GM12878 (cell line): ENCODE results near the gene CNRIP1. TPM values are rescaled to one million over a fixed set of nuclear protein-coding genes. Genes with fewer than 3 reads are reported as not detected.

Source experiments
- ATAC-seq: fragments of 200-7000 bp; cut with Tn5 transposase; 3 replicates; pipeline ENCODE4 v1.9.1; 2020; ENCODE audit warnings: mild to moderate bottlenecking, moderate library complexity
- BruUV-seq: library from RNA; stranded (reverse); fragments of 400-500 nt; replicated peaks from 2 replicates; lab custom pipeline; 2021; lab: Mats Ljungman, UMichigan
- CTCF ChIA-PET: fragments of 300-600 bp; sonication (Branson Sonifier 250); formaldehyde crosslinking; extraction: SDS; loops from one replicate; lab custom pipeline; 2021; ENCODE audit warnings: inconsistent platforms; lab: Yijun Ruan, JAX
- POLR2A ChIA-PET: fragments of 350-600 bp; formaldehyde crosslinking; extraction: SDS; loops from one replicate; lab custom pipeline; 2021; ENCODE audit warnings: inconsistent platforms; lab: Charles Lee
- RAD21 ChIA-PET: fragments of 300-600 bp; sonication (Branson Sonifier 250); formaldehyde crosslinking; loops from one replicate; lab custom pipeline; 2023; ENCODE audit warnings: antibody characterized with exemption; ENCODE audit not compliant: unreplicated experiment; lab: Charles Lee
- SMC1A ChIA-PET: fragments of 300-600 bp; sonication (Branson Sonifier 250); formaldehyde crosslinking; loops from one replicate; lab custom pipeline; 2023; ENCODE audit not compliant: unreplicated experiment, uncharacterized antibody; lab: Charles Lee
- DNase-seq: peaks from one replicate; pipeline ENCODE4 v3.0.0-alpha.2; 2011; ENCODE audit warnings: low read depth, low spot score
- FAIRE-seq: peaks from 3 replicates; lab custom pipeline; 2011; peaks lifted over from hg19 to GRCh38; lab: Jason Lieb, UNC
- H2AFZ ChIP-seq: 2 replicates; pipeline ENCODE4 v1.6.0; 2011; ENCODE audit warnings: low read depth, low read length, control low read depth; ENCODE audit not compliant: control insufficient read depth
- H3K27ac ChIP-seq: 2 replicates; pipeline ENCODE4 v1.5.1; 2011; ENCODE audit warnings: control low read depth; ENCODE audit not compliant: control insufficient read depth, insufficient read depth
- H3K27me3 ChIP-seq, 2 experiments: replicated peaks in 1 of 2; 2 replicates each; pipeline versions ENCODE4 v1.6.0 to v1.6.1; 2011; ENCODE audit warnings: low read length in 1 of 2; ENCODE audit not compliant: control insufficient read depth in 2 of 2, insufficient read depth in 2 of 2
- H3K36me3 ChIP-seq, 2 experiments: 2 replicates each; pipeline ENCODE4 v1.5.1; 2011; ENCODE audit warnings: low read length in 1 of 2; ENCODE audit not compliant: control insufficient read depth in 2 of 2, insufficient read depth in 2 of 2
- H3K4me1 ChIP-seq: 2 replicates; pipeline ENCODE4 v1.6.1; 2011; ENCODE audit warnings: mild to moderate bottlenecking, low read length, moderate library complexity, mixed read lengths; ENCODE audit not compliant: control insufficient read depth, insufficient read depth
- H3K4me2 ChIP-seq: 2 replicates; pipeline ENCODE4 v1.6.0; 2011; ENCODE audit warnings: control low read depth; ENCODE audit not compliant: control insufficient read depth, insufficient read depth
- H3K4me3 ChIP-seq: fragments of 200-600 bp; sonication (generic); 2 replicates; pipeline ENCODE4 v1.5.1; 2016
- H3K79me2 ChIP-seq: 2 replicates; pipeline ENCODE4 v1.6.0; 2011; ENCODE audit warnings: low read length; ENCODE audit not compliant: control insufficient read depth, insufficient read depth
- H3K9ac ChIP-seq: 2 replicates; pipeline ENCODE4 v1.8.0; 2011; ENCODE audit warnings: low read length, control low read depth, mixed read lengths; ENCODE audit not compliant: control insufficient read depth, insufficient read depth
- H3K9me3 ChIP-seq: replicated peaks from 3 replicates; pipeline ENCODE4 v1.5.1; 2011; ENCODE audit warnings: mild to moderate bottlenecking, low read length; ENCODE audit not compliant: control insufficient read depth, insufficient read depth
- H4K20me1 ChIP-seq: 2 replicates; pipeline ENCODE4 v1.6.0; 2011; ENCODE audit not compliant: control insufficient read depth, insufficient read depth
- GABPA ChIP-seq: IDR thresholded peaks from 2 replicates; pipeline ENCODE4 v1.6.1; 2014; ENCODE audit warnings: antibody characterized with exemption, low read depth, mild to moderate bottlenecking, inconsistent platforms
- MTA3 ChIP-seq: IDR thresholded peaks from 2 replicates; pipeline ENCODE4 v1.6.1; 2012; ENCODE audit warnings: low read length, inconsistent platforms, borderline replicate concordance
- SMARCA5 ChIP-seq: fragments of 450-650 bp; IDR thresholded peaks from 2 replicates; pipeline ENCODE4 v1.6.1; 2017; ENCODE audit warnings: mild to moderate bottlenecking
- SREBF1 ChIP-seq: IDR thresholded peaks from 2 replicates; pipeline ENCODE4 v1.6.1; 2012; ENCODE audit warnings: mild to moderate bottlenecking, low read length
- ZNF24 ChIP-seq: fragments of 450-650 bp; IDR thresholded peaks from 2 replicates; pipeline ENCODE4 v1.6.1; 2017; ENCODE audit warnings: antibody characterized with exemption, mild to moderate bottlenecking
- WGBS: methylation state at CpG from one replicate; pipeline ENCODE4 v1.1.6; 2016; ENCODE audit warnings: low lambda C conversion rate; ENCODE audit not compliant: insufficient replicate concordance, insufficient coverage; ENCODE audit errors: missing lambda C conversion rate; 5-methylcytosine and 5-hydroxymethylcytosine counted together
- in situ Hi-C: fragments of 300-500 bp; cut with MboI; formaldehyde crosslinking; loops from 9 replicates; pipeline ENCODE4 v1.14.3; 2018; ENCODE audit warnings: mixed read lengths
- intact Hi-C: fragments of 100-400 bp; cut with micrococcal nuclease; formaldehyde crosslinking; loops from one replicate; pipeline ENCODE4 v1.14.2; 2022; ENCODE audit not compliant: unreplicated experiment
- polyA plus RNA-seq, 11 experiments: library from polyadenylated mRNA; depleted of rRNA in 4 of 11; unstranded in 6 of 11; stranded (reverse) in 5 of 11; fragments of >200 nt; fragmentation: Nextera tagmentation in 4 of 11; fragmentation: Illumina TruSeq in 1 of 11; extraction: Ambion mirVana in 4 of 11; extraction: Trizol in 1 of 11; gene quantifications; 1 replicate in 1 of 11; 2 replicates in 10 of 11; pipeline versions ENCODE4 v1.2.1 to v1.2.3, GENCODE V29; 2011 to 2016; ENCODE audit warnings: inconsistent platforms in 2 of 11, missing spikeins in 2 of 11, low read depth in 1 of 11
- total RNA-seq, 4 experiments: library from RNA; depleted of rRNA in 3 of 4; stranded (reverse); fragments of >200 nt in 3 of 4; fragmentation: Illumina TruSeq in 1 of 4; extraction: Trizol in 1 of 4; gene quantifications; 2 replicates each; pipeline versions ENCODE4 v1.2.1 to v1.2.3, GENCODE V29; 2013 to 2021
- TF ChIP-seq, protein P1 (sequence below): fragments of 450-650 bp; IDR thresholded peaks from 2 replicates; pipeline ENCODE4 v1.6.1; 2018; ENCODE audit warnings: mild to moderate bottlenecking, low read depth, moderate library complexity; ENCODE audit not compliant: partially characterized antibody
- TF ChIP-seq, protein P2 (sequence below): IDR thresholded peaks from 2 replicates; pipeline ENCODE4 v1.6.1; 2012; ENCODE audit warnings: low read depth, low read length, improper control_type of control experiment
- TF ChIP-seq, protein P3 (sequence below): fragments of 450-650 bp; conservative IDR thresholded peaks from 2 replicates; pipeline ENCODE4 v1.6.1; 2017; ENCODE audit warnings: mild to moderate bottlenecking, moderate library complexity

The CNRIP1 gene
- total and polyA plus RNA-seq, 10 of the 15 experiments (the other 5 are each of a cell fraction or from before 2014, with no cell fraction given) = not detected

DNA sequence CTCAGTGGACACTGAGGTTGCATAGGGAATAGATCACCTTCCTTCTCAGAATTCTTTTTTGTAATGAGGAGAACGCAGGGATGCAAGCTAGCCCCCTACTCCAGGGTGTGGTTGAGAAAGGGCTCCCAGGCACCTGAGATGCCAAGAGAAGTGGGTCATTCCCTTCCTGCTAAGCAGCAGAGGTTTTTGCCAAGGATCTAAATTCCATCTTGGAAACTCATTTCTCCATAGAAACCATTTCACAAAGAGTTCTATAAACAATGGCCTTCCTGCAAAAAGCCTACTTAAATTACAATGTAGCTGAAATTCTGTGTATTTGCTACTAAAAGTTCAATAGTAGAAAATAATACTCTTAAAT, 63.7 kb downstream of the CNRIP1 start:
- Histone ChIP-seq H3K4me1 (peaks cover 18% of the 10 kb centered on the region), H3K9me3 (no peaks in the 10 kb centered on the region), H3K27me3 (no peaks in the 10 kb centered on the region), H2AFZ (no peak overlapping the region), H3K4me2 (peak overlapping the region; percentile 60), H3K4me3 (0 out of 2 replicates have a peak overlapping the region, but pooled peaks have one; percentile 18), H3K79me2 (peaks cover 26% of the 10 kb centered on the region), H3K27ac (no peak overlapping the region)
- SMC1A ChIA-PET = interaction anchor here (0.5 to 1.6 kb wide), 4 partner anchors 58 to 185 kb away, joined by 3 to 5 read pairs (median 4); no protein-coding TSS in a partner anchor
- no peak for FAIRE-seq
- intact Hi-C loops = no loop called here
- CTCF ChIA-PET = interaction anchor here (0.6 to 1.4 kb wide), 5 partner anchors 60 to 134 kb away, joined by 3 read pairs; no protein-coding TSS in a partner anchor
- POLR2A ChIA-PET = no interaction called here
- TF ChIP-seq, protein P1, sequence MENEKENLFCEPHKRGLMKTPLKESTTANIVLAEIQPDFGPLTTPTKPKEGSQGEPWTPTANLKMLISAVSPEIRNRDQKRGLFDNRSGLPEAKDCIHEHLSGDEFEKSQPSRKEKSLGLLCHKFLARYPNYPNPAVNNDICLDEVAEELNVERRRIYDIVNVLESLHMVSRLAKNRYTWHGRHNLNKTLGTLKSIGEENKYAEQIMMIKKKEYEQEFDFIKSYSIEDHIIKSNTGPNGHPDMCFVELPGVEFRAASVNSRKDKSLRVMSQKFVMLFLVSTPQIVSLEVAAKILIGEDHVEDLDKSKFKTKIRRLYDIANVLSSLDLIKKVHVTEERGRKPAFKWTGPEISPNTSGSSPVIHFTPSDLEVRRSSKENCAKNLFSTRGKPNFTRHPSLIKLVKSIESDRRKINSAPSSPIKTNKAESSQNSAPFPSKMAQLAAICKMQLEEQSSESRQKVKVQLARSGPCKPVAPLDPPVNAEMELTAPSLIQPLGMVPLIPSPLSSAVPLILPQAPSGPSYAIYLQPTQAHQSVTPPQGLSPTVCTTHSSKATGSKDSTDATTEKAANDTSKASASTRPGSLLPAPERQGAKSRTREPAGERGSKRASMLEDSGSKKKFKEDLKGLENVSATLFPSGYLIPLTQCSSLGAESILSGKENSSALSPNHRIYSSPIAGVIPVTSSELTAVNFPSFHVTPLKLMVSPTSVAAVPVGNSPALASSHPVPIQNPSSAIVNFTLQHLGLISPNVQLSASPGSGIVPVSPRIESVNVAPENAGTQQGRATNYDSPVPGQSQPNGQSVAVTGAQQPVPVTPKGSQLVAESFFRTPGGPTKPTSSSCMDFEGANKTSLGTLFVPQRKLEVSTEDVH = no peak
- TF ChIP-seq, protein P2, sequence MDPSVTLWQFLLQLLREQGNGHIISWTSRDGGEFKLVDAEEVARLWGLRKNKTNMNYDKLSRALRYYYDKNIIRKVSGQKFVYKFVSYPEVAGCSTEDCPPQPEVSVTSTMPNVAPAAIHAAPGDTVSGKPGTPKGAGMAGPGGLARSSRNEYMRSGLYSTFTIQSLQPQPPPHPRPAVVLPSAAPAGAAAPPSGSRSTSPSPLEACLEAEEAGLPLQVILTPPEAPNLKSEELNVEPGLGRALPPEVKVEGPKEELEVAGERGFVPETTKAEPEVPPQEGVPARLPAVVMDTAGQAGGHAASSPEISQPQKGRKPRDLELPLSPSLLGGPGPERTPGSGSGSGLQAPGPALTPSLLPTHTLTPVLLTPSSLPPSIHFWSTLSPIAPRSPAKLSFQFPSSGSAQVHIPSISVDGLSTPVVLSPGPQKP = no peak
- TF ChIP-seq SREBF1 (no peak), ZNF24 (no peak), MTA3 (no peak), GABPA (no peak), SMARCA5 (no peak)
- TF ChIP-seq, protein P3, sequence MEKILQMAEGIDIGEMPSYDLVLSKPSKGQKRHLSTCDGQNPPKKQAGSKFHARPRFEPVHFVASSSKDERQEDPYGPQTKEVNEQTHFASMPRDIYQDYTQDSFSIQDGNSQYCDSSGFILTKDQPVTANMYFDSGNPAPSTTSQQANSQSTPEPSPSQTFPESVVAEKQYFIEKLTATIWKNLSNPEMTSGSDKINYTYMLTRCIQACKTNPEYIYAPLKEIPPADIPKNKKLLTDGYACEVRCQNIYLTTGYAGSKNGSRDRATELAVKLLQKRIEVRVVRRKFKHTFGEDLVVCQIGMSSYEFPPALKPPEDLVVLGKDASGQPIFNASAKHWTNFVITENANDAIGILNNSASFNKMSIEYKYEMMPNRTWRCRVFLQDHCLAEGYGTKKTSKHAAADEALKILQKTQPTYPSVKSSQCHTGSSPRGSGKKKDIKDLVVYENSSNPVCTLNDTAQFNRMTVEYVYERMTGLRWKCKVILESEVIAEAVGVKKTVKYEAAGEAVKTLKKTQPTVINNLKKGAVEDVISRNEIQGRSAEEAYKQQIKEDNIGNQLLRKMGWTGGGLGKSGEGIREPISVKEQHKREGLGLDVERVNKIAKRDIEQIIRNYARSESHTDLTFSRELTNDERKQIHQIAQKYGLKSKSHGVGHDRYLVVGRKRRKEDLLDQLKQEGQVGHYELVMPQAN = no peak
- TF ChIP-seq, all 136 proteins: peak for 0
- 100% methylated on average over 1 of the region's 1 CpG for WGBS
- Histone ChIP-seq H3K36me3 (no peaks in the 10 kb centered on the region), H3K9ac (no peak overlapping the region), H4K20me1 (no peaks in the 10 kb centered on the region)
- RAD21 ChIA-PET = interaction anchor here (1.1 kb wide), 1 partner anchor 134 kb away, joined by 3 read pairs; no protein-coding TSS in a partner anchor
- no peak for ATAC-seq
- BruUV-seq = no TSS peak
- DNase-seq = no peak
- in situ Hi-C loops = no loop called here
